ENCODE data around the gene ZNRD2.

ZNRD2 gene

GRCh38 chr11:65613091-65613928 is 43.0 kb downstream of the ZNRD2 start:
- peak overlapping the region; percentile 82 for H3K4me3 ChIP-seq (ENCODE audit: low read depth, low read length)
- no peak for DNase-seq (ENCODE audit: low read depth)
- no peak for TF ChIP-seq CTCF (IDR thresholded peaks at IDR 0.05; ENCODE audit: insufficient read depth, low read depth, low read length, missing control alignments)

- peak; percentile 100 for DNase-seq (ENCODE audit: low read depth)
- H3K4me3 ChIP-seq (ENCODE audit: low read depth, low read length) = peak within 1 kb of the TSS; percentile 82
- no peak for TF ChIP-seq CTCF (IDR thresholded peaks at IDR 0.05; ENCODE audit: insufficient read depth, low read depth, low read length, missing control alignments)
Measured at GRCh38 chr11:65615229-65615949, 45.1 kb downstream of the ZNRD2 start, which contains the start of gene PCNX3. Gene PCNX3, plus strand, starts transcription at chr11:65615776. Its CDS starts 536 bp downstream, at chr11:65616312.

GRCh38 chr11:65615950-65616574 is 45.8 kb downstream of the ZNRD2 start:
- peak overlapping the region; percentile 71 for H3K4me3 ChIP-seq (ENCODE audit: low read depth, low read length)
- DNase-seq (ENCODE audit: low read depth) = peak; percentile 66
- TF ChIP-seq CTCF (IDR thresholded peaks at IDR 0.05; ENCODE audit: insufficient read depth, low read depth, low read length, missing control alignments) = no peak

- DNase-seq (ENCODE audit: low read depth) = peak; percentile 37
- peak overlapping the region; percentile 71 for H3K4me3 ChIP-seq (ENCODE audit: low read depth, low read length)
- TF ChIP-seq CTCF (IDR thresholded peaks at IDR 0.05; ENCODE audit: insufficient read depth, low read depth, low read length, missing control alignments) = no peak
Measured at GRCh38 chr11:65616575-65617001, 46.3 kb downstream of the ZNRD2 start.

GRCh38 chr11:65617136-65617850 is 47.0 kb downstream of the ZNRD2 start:
- H3K4me3 ChIP-seq (ENCODE audit: low read depth, low read length) = peak overlapping the region; percentile 71
- no peak for DNase-seq (ENCODE audit: low read depth)
- no peak for TF ChIP-seq CTCF (IDR thresholded peaks at IDR 0.05; ENCODE audit: insufficient read depth, low read depth, low read length, missing control alignments)

- no peak for TF ChIP-seq CTCF (IDR thresholded peaks at IDR 0.05; ENCODE audit: insufficient read depth, low read depth, low read length, missing control alignments)
- H3K4me3 ChIP-seq (ENCODE audit: low read depth, low read length) = no peak overlapping the region
- DNase-seq (ENCODE audit: low read depth) = no peak
Measured at GRCh38 chr11:65617990-65618751, 47.9 kb downstream of the ZNRD2 start.

Measured in GM12865 (cell line).